HG03175 (cell line): ENCODE measurements around the gene SNW1.

Experiments used
- ATAC-seq: cut with Tn5 transposase; IDR thresholded peaks from one replicate; pipeline ENCODE4 v1.9.1; 2021; ENCODE audit warnings: mild to moderate bottlenecking, moderate library complexity; ENCODE audit not compliant: unreplicated experiment

SNW1 gene

GRCh38 chr14:77674931-77675330 is 86.0 kb downstream of the SNW1 start:
- ATAC-seq: no peak

GRCh38 chr14:77673193-77673592 is 87.8 kb downstream of the SNW1 start:
- ATAC-seq: no peak
